Esophagus squamous epithelium (tissue), 4 donors: ENCODE data around the gene SPON2.

Experiments
- CTCF ChIP-seq, 6 experiments: fragments of 450-650 bp in 4 of 6; fragments of 200-600 bp in 2 of 6; sonication (generic) in 2 of 6; IDR thresholded peaks; one replicate each; pipeline ENCODE4 v1.5.1; 2016 to 2019; ENCODE audit warnings: antibody characterized with exemption in 6 of 6, mild to moderate bottlenecking in 4 of 6, moderate library complexity in 4 of 6
- POLR2A ChIP-seq, 4 donors: fragments of 450-650 bp; IDR thresholded peaks; one replicate each; pipeline ENCODE4 v1.6.1; 2017; ENCODE audit warnings: antibody characterized with exemption in 4 of 4, mild to moderate bottlenecking in 4 of 4, moderate library complexity in 3 of 4

- no peak for TF ChIP-seq CTCF (IDR thresholded peaks at IDR 0.05)
- TF ChIP-seq POLR2A (IDR thresholded peaks at IDR 0.05) = no peak
These were observed 45.9 kb downstream of the SPON2 start for GRCh38 chr4:1126506-1126905.
